DMS 273 (cell line): ENCODE data around the gene MAD2L1BP.
"Not testable (repeated sequence)": the region's sequence is repeated elsewhere in the genome, so short reads cannot be mapped to it uniquely, and the experiment has no call there.

Experiments used
- DNase-seq: peaks from one replicate; lab custom pipeline; 2025; ENCODE audit not compliant: unreplicated experiment; lab: John Stamatoyannopoulos, UW

The MAD2L1BP gene

DNA sequence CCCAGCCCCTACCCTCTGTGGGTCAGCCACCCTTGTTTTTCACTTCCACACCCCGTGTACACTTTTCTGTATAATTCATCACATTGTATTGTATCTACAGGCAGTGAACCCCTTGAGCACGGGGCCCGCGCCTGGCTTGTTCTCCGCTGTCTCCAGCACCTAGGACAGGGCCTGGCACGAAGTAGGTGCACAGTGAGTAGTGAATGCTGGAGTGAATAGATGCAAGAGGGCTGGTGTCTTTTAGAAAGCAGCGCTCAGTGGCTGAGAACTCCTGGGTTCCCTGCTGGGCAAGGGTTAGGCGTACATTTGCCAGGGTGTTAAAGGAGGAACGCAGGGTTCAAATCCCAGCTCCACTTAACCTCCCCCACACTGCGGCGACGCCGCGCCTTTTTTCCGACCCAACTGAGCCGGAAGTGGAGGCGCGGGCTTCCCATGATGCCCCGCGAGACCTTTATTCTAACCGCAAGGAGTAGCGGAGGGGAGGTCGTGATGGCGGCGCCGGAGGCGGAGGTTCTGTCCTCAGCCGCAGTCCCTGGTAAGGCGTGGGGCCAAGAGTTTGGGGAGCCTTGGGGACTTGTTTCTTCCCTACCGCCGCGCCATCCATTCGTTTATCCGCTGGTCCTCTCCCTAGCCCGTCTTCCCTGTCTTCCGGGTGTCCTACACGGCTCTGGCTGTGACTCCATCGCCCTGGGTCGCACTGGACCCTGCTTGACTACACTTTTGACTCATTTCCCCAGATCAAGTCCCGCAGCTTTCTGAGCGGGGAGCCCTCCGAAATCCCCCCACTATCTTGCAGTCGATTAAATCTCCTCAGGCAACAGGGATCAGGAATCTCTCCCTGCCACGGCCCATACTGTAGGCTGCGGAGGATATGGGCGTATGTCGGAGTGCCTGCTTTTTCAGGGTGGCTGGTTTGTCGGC is at the start of gene MAD2L1BP:
TSS of gene MAD2L1BP (plus strand) at position 454 of the 921 bp plus-strand sequence. CDS start at position 490, 36 bp downstream.
- DNase-seq: peak; percentile 95

GRCh38 chr6:43588194-43588593 is 47.4 kb upstream of the MAD2L1BP start:
- DNase-seq: no peak

GRCh38 chr6:43589564-43589963 is 46.1 kb upstream of the MAD2L1BP start:
- DNase-seq: not testable (repeated sequence)

GRCh38 chr6:43593938-43594337 is 41.7 kb upstream of the MAD2L1BP start:
- DNase-seq: no peak

- DNase-seq: no peak
These were observed 35.0 kb upstream of the MAD2L1BP start for GRCh38 chr6:43600595-43600994.

- no peak for DNase-seq
These were observed 31.5 kb upstream of the MAD2L1BP start for GRCh38 chr6:43604174-43604573.

- no peak for DNase-seq
These were observed 29.6 kb upstream of the MAD2L1BP start for GRCh38 chr6:43606019-43606418.

- peak; percentile 90 for DNase-seq
These were observed 27.3 kb upstream of the MAD2L1BP start for GRCh38 chr6:43608310-43608763.

DNA sequence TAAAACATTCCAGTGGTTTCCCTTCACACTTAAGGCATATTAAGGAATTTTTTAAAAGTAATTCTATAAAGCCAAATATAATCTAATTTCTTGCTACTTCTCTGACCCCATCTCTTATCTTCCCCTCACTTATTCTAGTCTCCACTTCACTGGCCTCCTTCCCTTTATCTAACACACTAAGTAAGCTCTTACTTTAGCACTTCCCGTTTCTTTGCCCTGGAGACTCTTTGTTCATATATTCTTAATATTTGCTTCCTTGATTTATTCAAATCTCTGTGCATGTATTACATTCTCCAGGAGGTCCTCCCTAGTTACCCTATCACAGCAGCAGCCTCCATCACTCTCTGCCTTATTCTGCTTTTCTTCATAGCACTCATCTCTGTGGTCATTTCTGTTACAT is 26.8 kb upstream of the MAD2L1BP start:
- no peak for DNase-seq

DNA sequence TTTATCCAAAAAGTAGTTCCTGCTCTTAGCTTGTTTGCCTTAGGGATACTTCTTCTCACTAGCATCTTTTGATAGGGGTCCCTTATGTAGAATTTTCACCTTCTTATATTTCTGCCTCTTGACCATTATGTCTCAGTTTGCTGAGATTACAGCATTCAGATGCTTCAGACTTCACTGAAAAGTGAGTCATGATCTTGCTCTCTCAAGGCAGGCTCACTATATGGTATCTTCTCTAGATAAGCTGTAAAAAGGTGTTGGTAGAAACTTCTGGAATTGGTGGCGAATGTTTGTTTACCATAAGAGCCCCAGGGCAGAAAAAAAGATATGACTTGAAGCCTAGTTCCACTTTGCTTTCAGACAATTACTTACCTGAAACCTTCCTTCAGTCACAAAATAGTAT is 26.2 kb upstream of the MAD2L1BP start:
- DNase-seq: no peak

DNA sequence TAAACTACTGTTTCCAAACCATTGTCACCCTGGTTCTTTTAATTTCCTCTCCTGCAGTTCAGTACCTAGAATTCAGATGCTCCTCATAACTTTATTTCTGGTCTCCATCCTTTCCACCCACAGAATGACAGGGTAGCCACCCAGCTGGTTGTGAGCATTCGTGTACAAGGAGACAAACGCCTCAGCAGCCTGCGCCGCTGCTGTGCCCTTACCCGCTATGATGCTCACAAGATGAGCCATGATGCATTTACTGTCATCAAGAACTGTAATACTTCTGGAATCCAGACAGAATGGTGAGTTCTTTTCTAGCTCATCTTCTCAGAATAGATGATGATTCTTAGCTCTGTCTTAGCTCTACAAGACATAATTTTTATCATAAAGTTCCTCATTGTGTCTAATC is 25.2 kb upstream of the MAD2L1BP start:
- DNase-seq: no peak

GRCh38 chr6:43613721-43614395 is 21.8 kb upstream of the MAD2L1BP start:
- no peak for DNase-seq

DNA sequence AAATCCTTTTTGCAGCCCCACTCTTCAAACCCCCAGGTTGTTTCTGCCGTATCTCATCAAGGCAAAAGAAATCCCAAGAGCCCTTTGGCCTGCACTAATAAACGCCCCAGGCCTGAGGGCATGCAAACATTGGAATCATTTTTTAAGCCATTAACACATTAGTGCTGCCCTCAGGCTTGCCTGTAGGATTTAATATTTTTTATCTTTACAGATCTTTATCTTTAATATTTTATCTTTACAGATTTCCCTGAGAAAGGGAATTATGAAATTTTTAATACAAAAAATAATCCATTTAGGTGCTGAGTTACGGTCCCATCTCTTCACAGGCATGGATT is 21.3 kb upstream of the MAD2L1BP start:
- DNase-seq: no peak

DNA sequence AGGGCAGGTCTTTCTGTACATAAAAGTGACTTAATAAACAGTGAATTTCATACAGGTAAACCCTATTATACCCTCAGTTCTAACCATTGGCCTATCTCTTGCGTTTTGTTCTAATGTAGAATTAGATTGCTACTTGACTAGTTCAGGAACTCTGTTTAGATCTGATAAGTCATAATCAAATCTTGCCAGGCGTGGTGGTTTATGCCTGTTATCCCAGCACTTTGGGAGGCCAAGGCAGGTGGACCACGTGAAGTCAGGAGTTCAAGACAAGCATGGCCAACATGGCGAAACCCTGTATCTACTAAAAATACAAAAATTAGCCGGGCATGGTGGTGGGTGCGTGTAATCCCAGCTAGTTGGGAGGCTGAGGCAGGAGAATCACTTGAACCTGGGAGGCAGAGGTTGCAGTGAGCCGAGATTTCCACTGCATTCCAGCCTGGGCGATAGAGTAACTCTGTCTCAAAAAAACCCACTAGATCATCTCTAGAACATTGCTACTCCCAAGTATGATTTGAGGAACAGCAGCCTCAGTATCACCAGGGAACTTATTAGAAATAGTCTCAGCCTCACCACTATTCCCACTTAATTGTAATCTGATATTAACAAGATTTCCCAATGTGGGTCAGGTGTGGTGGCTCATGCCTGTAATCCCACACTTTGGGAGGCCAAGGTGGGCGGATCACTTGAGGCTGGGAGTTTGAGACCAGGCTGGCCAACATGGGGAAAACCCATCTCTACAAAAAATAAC is 18.7 kb upstream of the MAD2L1BP start:
- DNase-seq: no peak

- DNase-seq: no peak
These were observed 14.4 kb upstream of the MAD2L1BP start for GRCh38 chr6:43621078-43621835.

DNA sequence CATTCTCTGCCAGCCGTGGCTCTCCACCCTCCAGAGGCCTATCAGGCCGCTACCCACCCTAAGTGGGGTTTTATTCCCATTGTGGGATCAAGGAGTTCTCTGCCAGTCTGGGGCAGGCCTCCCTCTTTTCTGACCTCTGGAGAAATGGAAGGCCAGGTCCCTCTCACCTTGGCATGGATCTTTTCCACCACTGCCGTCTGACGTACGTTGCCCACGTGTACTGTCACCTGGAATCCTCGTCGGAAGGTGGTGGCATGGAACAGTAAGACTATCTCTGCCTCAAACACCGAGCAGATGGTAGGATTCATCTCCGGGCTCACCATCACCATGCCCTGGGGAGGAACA is 13.8 kb upstream of the MAD2L1BP start:
- no peak for DNase-seq

GRCh38 chr6:43622541-43622940 is 13.1 kb upstream of the MAD2L1BP start:
- no peak for DNase-seq

- no peak for DNase-seq
These were observed 11.5 kb upstream of the MAD2L1BP start for GRCh38 chr6:43623880-43624785.

DNA sequence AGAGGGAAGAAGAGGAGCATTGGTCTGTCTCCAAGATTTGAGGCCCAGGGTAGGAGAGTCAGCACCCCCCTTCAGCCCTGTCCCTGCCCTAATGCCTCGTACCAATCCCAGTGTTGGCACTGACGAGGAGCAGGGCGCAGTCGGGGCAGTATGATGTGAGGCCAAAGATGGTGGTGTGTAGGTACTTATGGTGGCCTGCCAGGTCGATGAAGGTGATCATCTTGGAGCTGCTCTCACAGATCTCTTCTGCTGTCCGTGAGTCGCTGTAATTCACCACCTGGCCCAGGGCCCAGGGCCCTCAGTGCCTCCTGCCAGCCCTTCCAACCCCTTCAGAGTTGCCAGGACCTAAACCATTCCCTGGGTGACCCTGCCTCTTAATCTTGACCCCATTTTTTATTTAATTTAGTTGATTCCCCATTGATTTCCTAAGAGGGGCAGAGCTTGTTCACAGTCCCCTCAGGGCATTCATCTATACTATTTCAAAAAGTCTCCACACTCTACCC is 10.8 kb upstream of the MAD2L1BP start:
- DNase-seq: no peak
